NB4 (cell line): ENCODE data around the gene PARD6B.
"Not testable (repeated sequence)": the region's sequence is repeated elsewhere in the genome, so short reads cannot be mapped to it uniquely, and the experiment has no call there.

ENCODE experiments used
- DNase-seq: peaks from one replicate; pipeline ENCODE4 v3.0.0; 2010; ENCODE audit warnings: low read depth
- H3K4me3 ChIP-seq: one replicate; pipeline ENCODE4 v1.5.1; 2011; ENCODE audit warnings: mild to moderate bottlenecking, low read depth, low read length, moderate library complexity
- MYC ChIP-seq: IDR thresholded peaks from 2 replicates; pipeline ENCODE4 v1.6.1; 2011; ENCODE audit warnings: low read depth, low read length
- POLR2A ChIP-seq: IDR thresholded peaks from 2 replicates; pipeline ENCODE4 v1.6.1; 2011; ENCODE audit warnings: mild to moderate bottlenecking; ENCODE audit not compliant: insufficient read length; ENCODE audit errors: extremely low read depth
- TF ChIP-seq, protein P1 (sequence below): IDR thresholded peaks from 2 replicates; pipeline ENCODE4 v1.6.1; 2011; ENCODE audit warnings: low read depth, low read length
- TF ChIP-seq, protein P2 (sequence below): IDR thresholded peaks from one replicate; pipeline ENCODE4 v1.5.1; 2012; ENCODE audit warnings: low read depth, low read length

PARD6B gene

DNA sequence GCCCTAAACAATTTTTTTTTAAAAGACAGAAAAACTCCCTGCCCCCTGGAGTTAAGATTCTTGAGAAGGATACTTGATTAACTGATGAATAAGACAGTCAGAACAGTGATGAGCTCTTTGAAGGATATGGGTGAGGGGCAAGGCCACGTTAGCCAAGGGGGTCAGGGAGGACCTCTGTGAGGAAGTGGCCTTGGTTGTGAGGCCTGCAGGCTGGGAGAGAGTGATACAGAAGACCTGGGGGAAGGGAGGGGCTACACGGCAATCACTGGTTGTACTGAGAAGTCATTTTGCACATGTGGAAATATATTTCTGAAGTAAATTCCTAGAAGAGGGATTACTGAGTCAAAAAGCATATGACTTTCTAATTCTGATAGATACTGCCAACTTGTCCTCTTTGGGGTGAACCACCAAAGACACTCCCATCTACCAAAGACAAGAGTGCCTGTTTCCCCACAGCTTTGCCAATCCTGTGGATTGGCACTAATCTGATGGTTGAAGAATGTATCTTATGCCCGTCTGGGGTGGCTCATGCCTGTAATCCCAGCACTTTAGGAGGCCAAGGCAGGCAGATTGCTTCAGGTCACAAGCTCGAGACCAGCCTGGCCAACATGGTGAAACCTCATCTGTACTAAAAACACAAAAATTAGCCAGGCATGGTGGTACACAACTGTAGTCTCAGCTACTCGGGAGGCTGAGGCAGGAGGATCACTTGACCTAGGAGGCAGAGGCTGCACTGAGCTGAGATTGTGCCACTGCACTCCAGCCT is 41.2 kb downstream of the PARD6B start:
- no peak for DNase-seq
- TF ChIP-seq POLR2A: no peak
- TF ChIP-seq, protein P1, sequence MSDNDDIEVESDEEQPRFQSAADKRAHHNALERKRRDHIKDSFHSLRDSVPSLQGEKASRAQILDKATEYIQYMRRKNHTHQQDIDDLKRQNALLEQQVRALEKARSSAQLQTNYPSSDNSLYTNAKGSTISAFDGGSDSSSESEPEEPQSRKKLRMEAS: no peak
- TF ChIP-seq, protein P2, sequence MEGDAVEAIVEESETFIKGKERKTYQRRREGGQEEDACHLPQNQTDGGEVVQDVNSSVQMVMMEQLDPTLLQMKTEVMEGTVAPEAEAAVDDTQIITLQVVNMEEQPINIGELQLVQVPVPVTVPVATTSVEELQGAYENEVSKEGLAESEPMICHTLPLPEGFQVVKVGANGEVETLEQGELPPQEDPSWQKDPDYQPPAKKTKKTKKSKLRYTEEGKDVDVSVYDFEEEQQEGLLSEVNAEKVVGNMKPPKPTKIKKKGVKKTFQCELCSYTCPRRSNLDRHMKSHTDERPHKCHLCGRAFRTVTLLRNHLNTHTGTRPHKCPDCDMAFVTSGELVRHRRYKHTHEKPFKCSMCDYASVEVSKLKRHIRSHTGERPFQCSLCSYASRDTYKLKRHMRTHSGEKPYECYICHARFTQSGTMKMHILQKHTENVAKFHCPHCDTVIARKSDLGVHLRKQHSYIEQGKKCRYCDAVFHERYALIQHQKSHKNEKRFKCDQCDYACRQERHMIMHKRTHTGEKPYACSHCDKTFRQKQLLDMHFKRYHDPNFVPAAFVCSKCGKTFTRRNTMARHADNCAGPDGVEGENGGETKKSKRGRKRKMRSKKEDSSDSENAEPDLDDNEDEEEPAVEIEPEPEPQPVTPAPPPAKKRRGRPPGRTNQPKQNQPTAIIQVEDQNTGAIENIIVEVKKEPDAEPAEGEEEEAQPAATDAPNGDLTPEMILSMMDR: no peak
- TF ChIP-seq MYC: no peak
- no peak overlapping the region for H3K4me3 ChIP-seq

DNA sequence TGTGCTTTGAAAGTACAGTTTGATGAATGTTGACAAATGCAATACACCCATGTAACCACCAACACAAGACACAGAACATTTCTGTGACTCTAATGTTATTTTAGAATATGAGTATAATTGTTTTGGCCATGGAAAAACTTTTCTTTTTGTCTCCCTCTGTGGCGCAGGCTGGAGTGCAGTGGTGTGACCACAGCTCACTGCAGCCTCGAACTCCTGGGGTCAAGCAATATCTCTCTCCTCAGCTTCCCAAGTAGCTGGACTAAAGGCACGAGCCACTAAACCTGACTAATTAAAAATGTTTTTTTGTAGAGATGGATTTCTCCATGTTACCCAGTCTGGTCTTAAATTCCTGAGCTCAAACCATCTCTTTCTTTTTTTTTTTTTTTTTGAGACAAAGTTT is 43.1 kb downstream of the PARD6B start:
- DNase-seq: no peak
- H3K4me3 ChIP-seq: no peak overlapping the region
- TF ChIP-seq, protein P2: no peak
- TF ChIP-seq POLR2A (no peak), MYC (no peak)
- TF ChIP-seq, protein P1: no peak

DNA sequence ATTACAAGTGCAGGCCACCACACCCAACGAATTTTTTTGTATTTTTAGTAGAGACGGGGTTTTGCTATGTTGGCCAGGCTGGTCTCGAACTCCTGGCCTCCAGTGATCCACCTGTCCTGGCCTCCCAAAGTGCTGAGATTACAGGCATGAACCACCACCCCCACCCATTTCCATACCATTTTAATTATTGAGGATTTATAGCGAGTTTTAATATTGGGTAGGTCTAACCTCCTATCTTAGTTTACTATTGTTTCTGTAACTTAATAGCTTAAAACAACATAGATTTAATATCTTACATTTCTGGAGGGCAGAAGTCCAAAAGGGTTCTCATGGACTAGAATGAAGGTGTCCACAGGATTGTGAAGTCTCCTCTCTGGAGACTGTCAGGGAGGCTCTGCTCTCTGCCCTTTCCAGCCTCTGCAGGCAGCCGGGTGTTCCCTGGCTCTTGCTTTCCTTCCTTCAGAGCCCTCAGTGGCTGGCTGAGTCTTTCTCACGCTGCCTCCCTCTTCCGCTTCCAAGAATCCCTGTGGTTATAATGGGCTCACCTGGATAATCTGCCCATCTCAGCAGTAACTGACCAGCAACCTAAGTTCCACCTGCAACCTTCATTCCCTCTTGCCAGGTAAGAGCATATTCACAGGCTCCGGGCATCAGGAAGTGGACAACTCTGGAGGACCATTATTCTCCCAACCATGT is 44.9 kb downstream of the PARD6B start:
- DNase-seq: no peak
- TF ChIP-seq, protein P2: no peak
- TF ChIP-seq MYC: no peak
- no peak for TF ChIP-seq POLR2A
- TF ChIP-seq, protein P1: no peak
- no peak overlapping the region for H3K4me3 ChIP-seq

DNA sequence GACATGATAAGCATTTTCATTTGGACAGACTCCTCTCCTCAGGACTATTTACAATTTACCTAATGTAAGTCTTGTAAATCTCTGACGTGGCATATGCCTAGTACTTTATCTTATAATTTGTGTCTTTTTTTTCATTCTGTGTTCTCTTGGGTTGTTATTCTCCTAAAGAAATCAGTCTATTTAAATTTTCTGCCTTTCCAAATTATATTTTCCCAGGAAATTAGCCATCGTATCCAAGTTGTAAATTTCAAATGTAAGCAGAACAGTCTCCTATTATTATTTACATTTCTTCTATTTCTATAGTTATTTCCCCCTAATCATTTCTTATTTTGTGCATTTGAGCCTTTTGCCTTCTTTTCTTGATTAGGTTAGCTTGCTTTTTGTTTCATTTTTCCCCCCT is 46.0 kb downstream of the PARD6B start:
- no peak for TF ChIP-seq MYC
- no peak for TF ChIP-seq POLR2A
- TF ChIP-seq, protein P2: no peak
- TF ChIP-seq, protein P1: no peak
- no peak for DNase-seq
- no peak overlapping the region for H3K4me3 ChIP-seq

DNA sequence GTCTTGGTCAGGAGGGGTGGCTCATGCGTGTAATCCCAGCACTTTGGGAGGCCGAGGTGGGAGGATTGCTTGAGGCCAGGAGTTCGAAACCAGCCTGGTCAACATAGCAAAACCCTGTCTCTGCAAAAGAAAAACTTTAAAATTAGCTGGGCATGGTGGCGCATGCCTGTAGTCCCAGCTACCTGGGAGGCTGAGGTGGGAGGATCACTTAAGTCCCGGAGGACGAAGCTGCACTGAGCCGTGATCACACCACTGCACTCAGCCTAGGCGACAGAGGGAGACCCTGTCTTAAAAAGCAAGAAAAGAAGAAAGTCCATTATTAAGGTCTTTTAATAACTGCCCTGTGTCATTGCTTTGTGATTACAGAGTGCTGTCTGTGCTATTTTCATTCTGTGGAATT is 47.6 kb downstream of the PARD6B start:
- not testable (repeated sequence) for DNase-seq, H3K4me3 ChIP-seq

DNA sequence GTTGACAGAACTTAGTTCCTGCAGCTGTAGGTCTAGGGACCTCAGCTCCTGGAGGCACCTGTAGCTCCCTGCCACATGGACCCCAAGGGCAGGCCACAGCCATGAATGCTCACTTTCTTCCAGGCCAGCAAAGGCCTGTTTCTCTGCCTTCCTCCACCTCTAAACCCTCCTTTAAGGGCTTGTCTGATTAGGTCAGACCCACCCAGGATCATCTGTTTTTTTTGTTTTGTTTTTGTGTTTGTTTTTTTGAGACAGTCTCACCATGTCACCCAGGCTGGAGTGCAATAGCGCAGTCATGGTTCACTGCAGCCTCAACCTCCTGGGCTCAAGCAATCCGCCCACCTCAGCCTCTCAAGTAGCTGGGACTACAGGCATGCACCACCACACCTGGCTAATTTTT is 52.0 kb downstream of the PARD6B start:
- no peak for DNase-seq
- TF ChIP-seq, protein P2: no peak
- TF ChIP-seq, protein P1: no peak
- TF ChIP-seq MYC: no peak
- TF ChIP-seq POLR2A: no peak
- H3K4me3 ChIP-seq: no peak overlapping the region
